Measurements from ENCODE around the gene CSNK2A1.
A peak's percentile ranks its signal among the peaks of the same experiment; 100 is the strongest.
"Not testable (repeated sequence)": the region's sequence is repeated elsewhere in the genome, so short reads cannot be mapped to it uniquely, and the experiment has no call there.

The CSNK2A1 gene

DNA sequence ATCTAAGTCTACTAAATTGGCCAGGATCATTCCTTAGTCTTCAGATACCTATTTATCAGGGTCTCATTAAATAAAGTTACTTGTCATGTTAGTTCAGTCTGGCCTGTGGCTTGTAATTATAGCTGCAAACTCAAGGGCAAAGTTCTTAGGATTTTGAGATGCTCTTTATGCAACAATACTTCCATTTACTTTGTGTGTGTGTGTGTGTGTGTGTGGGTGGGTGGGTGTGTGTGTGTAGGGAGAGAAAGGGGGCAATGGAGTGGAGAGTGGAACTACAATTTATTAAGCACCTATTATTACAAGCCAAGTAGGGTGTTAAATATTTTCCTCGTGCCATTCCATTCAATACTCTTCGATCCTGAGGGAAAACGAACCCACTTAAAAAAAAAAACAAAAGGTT, 63.5 kb downstream of the CSNK2A1 start:
- no peak for DNase-seq

DNA sequence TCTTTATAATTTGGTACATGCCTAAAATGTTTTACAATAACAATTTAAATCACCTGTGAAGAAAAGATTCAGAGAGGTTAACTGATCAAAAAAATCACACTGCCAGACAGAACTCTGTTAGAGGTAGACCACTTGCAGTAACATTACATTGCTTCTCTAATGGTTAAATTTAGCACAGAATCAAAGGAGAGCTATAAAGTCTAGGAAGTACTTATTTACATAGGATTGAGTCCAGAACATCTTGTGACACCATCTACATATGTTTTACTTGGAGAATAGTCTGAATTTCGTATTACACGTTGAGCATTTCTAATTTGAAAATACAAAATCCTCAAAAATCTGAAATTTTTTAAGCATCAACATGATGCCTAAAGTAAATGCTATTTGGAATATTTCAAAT, 64.1 kb downstream of the CSNK2A1 start:
- DNase-seq = no peak

DNA sequence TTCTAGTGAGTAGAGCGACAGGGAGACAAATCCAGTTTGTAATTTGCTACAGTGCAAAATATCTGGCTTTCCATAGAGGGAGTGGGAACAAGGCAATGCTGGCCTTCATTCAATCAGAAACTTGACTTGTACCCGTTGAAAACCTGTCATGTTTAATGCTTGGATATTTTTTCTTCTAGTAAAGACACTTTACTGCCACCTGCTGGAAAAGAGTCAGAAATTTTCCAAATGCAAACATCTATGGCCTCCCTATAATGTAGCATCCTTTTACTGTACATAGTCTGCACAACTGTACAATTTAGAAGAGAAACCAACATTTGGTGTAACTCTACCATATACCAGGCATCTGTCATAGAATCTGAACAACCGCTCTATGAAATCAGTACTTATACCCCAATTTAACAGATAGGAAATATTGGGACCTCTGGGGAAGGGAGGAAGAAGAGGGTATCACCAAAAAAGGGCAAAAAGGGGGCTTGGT, 64.6 kb downstream of the CSNK2A1 start:
- DNase-seq = peak; percentile 54

DNA sequence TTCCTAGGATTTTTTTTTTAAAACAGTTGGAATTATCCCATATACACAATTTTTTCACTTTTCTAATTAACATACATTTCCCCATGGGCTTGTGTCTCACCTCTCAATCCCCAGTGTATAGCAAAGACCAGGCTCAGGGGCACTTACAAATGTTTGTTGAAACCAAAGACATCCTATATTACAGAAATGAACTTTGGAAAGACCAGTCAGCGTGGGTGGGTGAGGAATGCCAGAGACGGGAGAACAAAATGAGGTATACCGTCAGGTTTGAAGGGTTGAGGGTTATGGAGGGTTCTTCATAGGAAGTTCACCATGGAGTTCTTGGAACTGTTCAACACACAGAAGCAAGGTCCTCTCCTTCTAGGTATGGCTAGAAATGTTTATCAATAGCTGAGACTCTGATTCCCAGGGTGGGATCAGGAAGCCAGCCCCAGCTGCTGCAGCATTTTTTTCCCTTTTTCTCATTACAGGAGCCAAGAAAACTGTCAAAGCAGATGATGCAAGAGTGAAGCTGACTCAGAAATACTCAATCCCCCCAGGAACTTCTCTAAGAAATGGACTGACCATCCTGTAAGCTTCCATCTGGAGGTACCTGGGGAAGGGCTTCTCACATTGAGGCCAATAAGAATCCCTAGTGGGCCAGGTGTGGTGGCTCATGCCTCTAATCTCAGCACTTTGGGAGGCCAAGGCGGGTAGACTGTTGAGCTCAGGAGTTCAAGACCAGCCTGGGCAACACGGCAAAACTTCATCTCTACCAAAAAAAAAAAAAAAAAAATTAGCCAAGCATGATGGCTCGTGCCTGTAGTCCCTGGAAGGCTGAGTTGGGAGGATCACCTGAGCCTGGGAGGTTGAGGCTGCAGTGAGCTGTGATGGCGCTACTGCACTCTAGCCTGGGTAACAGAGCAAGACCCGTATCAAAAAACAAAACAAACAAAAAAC, 65.3 kb downstream of the CSNK2A1 start:
- no peak for DNase-seq

DNA sequence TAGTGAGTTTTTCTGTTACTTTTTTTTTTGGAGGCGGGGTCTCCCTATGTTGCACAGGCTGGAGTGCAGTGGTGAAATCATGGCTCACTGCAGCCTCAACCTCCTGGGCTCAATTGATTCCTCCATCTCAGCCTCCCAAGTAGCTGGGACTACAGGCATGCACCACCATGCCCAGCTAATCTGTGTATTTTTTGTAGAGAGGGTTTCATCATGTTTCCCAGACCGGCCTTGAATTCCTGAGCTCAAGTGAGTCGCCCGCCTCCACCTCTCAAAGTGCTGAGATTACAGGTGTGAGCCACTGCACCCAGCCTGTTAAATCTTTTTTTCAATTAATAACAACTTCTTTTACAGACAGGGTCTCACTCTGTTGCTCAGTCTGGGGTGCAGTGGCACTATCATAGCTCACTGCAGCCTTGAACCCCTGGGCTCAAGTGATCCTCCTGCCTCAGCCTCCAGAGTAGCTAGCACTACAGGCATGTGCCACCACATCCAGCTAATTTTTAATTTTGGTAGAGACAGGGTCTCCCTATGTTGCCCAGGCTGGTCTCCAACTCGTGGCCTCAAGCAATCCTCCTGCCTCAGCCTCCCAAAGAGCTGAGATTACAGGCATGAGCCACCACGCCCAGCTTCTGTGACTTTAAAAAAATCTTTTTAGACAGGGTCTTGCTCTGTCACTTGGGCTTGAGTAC, 66.9 kb downstream of the CSNK2A1 start:
- DNase-seq = not testable (repeated sequence)

DNA sequence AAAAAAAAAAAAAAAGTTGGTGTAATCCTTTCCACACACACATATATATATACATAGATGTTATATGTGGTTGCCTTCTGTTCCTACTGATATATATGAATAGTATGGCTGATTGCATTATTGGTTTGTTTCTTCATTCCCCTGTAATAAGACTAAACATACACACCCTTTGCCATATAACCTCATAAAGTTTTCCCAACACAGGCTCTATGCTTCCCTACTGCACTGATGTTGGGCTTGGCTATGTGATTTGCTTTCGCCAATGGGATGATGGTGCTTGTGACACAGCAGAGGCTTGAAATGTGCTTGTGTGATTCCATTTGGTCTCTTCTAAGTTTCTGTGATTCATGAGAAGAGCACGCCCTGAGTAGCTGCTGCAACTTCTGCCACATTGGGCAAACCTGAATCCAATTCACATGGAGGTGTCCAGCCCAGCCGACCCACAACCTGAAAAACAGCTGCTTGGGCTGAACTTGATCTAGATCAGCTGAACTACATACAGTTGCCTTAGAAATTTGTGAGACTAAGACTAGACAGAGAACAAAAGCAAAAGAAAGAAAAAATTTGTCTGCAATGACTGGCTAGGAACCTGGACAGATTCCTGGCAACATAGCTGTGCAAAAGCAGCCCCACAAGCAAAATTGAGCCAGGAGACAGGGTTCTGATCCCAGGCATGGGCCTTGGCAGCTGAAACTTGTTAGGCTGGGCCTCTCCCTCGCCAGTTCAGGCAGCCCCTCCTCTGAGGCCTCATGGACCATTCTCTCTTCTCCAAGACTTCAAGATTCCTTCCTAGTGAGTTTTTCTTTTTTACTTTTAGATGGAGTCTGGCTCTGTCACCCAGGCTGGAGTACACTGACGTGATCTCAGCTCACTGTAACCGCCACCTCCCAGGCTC, 67.9 kb downstream of the CSNK2A1 start:
- DNase-seq = no peak

DNA sequence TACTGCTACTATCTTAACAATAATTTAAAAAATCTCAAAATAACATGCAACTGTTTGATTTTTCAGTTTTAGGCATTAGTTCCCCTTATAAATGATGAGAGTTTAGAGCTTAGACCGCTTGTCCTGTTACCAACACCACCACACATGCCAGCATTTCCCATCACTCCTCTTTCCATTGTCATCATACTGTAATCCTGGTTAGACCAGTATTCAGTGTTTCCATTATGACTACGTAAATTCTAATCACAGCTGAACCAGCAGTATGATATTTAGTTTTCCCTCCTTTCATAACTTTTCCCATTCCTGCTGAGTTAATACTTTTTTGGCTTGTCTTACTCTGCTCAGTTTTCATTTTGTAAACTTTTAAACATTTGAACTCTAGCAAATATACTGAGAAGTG, 69.0 kb downstream of the CSNK2A1 start:
- no peak for DNase-seq

DNA sequence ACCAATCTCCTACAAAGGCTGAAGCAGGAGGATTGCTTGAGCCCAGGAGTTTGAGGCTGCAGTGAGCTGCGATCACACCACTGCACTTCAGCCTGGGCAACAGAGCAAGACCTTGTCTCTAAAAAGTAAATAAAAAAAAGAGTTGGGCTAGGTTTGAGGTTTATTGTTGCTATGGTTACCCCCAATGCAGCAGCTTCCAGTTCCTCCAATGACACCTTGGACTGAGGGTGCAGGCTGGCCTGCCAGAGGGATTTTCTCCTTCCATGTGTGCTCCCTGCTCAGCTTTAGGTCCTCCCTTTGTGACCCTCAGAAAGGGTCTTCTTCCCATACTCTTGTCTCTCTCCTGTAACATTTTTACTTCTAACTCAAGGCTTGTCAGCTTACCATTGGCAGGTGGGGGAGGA, 70.7 kb downstream of the CSNK2A1 start:
- DNase-seq = no peak

DNA sequence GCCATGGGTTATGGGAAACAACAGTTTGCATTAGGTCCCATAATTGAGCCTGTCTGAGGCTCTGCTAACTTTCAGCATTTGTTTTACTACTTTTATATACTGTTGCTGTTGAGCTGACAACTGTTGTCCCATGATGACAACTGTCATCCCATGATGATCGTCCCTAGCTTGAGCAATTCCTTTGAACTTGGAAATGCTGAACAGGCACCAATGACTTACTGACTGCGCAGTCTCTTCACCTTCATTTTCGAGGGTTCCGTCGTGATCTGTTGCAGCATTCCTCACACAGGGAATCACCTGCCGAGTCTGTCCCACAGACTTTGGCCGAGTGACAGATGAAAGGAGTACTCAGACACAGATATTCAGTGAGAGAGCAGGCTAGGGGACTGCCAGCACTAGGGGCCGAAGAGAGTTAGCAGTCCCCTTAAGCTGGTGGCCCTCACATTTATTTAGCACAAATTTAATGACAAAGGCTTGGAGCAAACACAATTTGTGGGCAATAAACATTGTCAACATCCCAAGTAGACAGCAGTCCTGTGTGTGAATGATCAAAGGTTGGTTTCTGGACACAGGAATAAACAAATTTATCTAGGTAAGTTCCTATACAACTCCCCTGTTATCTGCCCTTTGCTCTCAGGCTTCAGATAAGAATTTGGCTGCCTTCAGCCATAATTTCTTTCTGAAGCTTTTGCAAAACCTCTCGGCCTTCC, 71.3 kb downstream of the CSNK2A1 start:
- no peak for DNase-seq

DNA sequence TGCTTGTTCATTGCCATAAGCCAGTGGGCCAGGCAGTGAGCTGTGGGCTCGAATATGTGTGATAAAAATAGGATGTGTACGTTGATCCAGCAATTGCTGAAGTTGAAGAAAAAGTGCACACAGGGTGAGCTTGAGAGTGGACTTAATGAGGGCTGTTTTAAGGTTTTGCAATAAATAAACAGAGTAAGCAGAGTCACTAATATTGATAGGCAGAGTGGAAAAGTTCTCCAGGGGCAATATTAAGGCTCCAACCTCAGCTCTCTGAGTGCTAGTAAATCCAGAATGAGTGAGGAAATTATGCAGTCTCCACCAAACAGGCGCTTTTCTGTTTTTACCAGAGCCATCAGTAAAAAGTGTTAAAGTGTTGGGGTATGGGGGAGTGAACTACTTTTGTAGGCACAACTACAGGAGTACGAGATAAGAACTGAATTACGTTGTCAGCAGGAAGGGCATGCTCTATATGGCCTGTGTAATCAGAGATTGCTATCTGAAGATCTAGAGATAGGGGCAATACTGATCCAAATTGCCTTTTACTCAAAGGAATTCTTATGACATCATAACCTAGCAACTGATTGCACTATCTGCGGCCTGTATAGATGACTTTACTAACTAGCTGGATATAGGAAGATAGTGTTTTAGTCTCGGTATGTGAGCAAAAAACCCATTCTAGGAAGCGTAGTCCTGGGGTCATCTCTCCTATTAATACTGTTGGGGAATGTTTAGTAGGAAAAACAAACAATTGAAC, 73.7 kb downstream of the CSNK2A1 start:
- no peak for DNase-seq

DNA sequence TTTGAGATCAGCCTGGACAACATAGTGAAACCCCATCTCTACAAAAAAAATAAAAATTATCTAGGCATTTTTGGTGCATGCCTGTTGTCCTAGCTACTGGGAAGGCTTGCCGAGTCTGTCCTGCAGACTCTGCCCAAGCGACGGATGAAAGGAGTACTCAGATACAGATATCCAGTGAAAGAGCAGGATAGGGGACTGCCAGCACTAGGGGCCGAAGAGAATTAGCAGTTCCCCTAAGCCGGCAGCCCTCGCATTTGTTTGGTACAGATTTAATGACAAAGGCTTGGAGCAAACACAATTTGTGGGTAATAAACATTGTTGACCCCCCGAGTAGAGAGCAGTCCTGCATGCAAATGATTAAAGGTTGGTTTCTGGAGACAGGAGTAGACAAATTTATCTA, 75.8 kb downstream of the CSNK2A1 start:
- DNase-seq = no peak

DNA sequence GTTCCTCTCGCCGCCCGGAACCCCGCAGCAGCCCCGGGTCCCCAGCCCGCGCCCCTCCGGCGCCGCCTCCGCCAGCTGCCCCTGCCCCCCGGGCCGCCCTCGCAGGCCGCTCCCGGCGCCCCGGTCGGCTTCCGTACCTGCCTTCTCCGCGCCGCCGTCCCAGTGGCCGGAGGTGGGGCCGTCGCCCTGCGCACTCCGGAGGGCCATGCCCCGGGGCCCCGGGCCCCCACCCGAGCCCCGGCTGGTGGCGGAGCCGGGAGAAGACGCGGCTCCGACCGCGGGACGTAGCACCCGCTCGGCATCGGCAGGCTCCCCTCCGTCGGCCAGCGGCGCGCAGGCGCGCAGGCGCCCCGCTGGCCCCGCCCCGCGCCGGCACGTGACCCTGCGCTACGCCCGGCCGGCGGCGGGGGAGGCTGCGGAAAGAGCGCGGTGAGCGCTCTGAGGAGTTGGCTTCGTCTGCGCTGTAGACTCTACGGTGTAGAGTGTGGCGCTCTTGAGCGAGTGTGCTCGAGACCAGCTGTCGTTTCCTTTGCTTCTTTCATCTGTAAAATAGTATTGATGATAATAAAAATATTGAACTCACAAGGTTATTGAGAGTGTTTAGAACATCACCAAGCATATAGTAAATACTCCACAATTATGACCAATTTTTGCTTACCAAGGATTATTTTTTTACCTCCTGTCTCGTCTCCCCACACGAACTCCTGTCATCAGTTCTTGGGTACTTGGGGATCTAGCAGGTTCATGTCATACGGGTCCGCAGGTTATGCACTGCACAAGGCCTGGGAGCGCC, 81.2 kb downstream of the CSNK2A1 start, which contains the start of gene TBC1D20:
TSS of gene TBC1D20 (minus strand) at position 335 of the 793 bp plus-strand sequence. CDS start at position 207, 128 bp downstream.
- peak; percentile 64 for DNase-seq

DNA sequence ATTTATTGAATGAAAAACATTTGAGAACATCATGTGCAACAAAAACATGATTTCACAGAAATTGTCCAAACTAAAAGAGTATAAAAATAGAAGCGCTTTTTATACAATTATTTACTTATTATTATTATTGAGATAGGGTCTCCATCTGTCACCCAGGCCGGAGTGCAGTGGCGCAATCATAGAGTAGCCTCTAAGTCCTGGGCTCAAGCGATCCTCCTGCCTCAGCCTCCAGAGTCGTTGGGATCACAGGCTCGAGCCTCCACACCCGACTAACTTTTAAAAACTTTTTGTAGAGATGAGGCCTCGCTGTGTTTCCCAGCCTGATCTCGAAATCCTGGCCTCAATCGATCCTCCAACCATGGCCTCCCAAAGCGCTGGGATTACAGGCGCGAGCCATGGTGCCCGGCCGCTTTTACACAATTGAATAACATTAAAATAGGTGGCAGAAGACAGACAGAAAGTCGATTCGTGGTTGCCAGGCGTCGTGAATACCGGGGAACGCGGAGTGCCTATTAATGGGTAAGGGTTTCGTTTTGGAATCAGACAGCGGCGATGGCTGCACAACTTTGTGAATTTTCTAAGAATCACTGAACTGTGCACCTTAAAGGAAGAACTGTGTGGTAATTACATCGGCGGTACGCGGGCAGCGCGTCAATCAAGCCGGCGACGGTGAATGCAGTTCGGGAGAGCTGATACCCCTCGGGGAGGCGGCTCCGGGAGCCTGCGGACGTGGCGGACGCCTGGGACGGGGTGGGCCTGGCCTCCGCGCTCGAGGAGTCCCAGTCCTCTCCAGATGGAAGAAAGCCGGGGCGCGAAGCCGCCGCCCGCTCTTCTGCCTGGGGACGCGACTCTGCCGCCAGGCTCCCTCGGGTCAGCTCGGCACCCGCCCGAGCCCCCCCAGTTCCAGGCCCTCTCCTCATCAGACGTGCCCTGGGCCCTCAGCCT, 82.1 kb downstream of the CSNK2A1 start:
- DNase-seq = no peak

DNA sequence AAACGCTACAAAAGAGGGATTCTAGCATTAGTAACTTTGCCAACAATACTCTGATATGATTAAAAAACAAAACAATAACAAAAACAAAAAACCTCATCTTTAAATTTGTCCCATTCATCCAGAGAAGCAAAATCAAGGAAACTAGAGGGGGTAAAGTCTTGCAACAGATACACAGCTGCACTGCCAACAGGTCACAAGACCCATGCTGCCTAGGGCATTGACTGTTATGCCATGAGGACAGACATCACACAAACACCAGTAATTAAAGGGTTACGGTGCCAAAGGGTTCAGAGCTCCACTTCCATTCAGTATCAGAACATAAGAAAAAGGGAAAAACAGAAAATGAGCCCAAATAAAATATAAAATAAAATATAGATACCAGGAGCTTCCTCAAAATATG, 82.9 kb downstream of the CSNK2A1 start:
- DNase-seq = no peak

DNA sequence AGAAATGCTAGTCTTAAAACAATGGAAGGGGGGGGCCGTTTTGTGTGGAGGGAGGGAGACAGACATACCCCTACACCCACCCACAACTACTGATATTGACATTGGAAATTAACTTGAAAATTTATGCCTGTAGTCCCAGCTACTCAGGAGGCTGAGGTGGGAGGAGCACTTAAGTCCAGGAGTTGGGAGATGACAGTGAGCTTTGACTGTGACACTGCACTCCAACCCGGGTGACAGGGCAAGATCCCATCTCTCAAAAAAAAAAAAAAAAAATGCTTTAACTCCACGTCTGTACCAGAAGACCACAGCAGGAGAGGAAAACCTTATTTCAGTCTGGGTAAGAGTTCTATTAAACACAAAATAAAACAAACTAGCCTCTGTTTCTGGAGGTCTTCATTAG, 83.4 kb downstream of the CSNK2A1 start:
- DNase-seq = no peak

DNA sequence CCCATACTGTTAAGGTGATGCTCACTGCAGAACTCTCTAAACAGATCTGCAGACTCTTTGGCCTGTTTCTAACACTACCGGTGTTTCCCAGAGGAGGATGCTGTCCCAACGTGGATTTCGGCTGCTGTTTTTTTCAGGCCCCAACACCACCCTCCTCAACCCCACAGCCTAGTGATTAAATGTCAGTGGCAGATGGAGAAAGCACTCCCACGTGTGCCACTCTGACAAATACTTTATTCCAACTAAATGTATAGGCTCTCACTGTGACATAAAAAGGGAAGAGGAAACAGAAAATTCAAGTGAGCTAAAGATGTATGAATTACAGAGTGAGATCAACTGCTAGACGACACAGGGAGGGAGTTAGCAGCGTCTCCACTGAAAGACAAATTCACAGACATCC, 84.8 kb downstream of the CSNK2A1 start:
- no peak for DNase-seq

DNA sequence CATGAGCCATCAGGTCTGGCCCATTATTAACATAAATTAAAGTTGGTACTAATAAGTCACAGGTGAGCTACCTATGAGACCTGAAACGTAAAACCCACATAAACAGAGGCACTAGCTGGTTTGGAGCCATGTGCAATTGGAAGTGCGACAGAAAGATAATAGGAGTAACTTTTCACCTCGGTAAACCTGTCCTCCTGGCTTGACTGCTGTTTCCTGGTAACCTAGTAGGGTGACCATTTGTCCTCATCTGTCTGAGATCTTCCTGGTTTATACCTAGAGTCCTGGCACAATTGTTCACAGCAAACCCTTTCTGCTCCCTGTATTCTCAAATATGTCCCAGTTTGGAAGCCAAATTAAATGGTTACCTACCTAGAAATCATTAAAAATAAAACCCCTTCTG, 88.6 kb downstream of the CSNK2A1 start:
- no peak for DNase-seq

DNA sequence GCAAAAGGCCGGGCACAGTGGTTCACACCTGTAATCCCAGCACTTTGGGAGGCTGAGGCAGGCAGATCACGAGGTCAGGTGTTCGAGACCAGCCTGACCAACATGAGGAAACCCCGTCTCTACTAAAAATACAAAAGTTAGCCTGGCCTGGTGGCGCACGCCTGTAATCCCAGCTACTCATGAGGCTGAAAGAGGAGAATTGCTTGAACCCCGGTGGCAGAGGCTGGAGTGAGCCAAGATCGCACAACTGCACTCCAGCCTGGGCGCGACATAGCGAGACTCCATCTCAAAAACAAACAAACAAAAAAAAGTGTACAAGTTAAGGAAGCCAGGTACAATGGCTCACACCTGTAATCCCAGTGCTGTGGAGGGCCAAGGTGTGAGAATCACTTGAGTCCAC, 91.6 kb downstream of the CSNK2A1 start:
- not testable (repeated sequence) for DNase-seq

All from NCI-H1694 (cell line).